ENCODE measurements around the gene CGB8.
"Not testable (repeated sequence)": the region's sequence is repeated elsewhere in the genome, so short reads cannot be mapped to it uniquely, and the experiment has no call there.

CGB8 gene

GRCh38 chr19:49049011-49049410 is at the start of gene CGB8:
TSS of gene CGB8 (minus strand) at chr19:49049111. CDS start at chr19:49048739, 372 bp downstream.
- DNase-seq, result not testable (repeated sequence)

GRCh38 chr19:49097453-49098288 is 48.8 kb upstream of the CGB8 start:
- DNase-seq, result peak; percentile 84

GRCh38 chr19:49094505-49095482 is 45.9 kb upstream of the CGB8 start:
- DNase-seq, result no peak

- no peak for DNase-seq
These were observed 43.8 kb upstream of the CGB8 start for GRCh38 chr19:49092686-49093085.

- peak; percentile 38 for DNase-seq
These were observed 42.6 kb upstream of the CGB8 start for GRCh38 chr19:49091391-49092038.

GRCh38 chr19:49086296-49086695 is 37.4 kb upstream of the CGB8 start:
- no peak for DNase-seq

- DNase-seq, result no peak
These were observed 36.9 kb upstream of the CGB8 start for GRCh38 chr19:49085868-49086232.

GRCh38 chr19:49085020-49085867 is 36.3 kb upstream of the CGB8 start, which contains the start of gene SNRNP70:
TSS of gene SNRNP70 (plus strand) at chr19:49085451. CDS start at chr19:49086415, 964 bp downstream.
- DNase-seq, result peak; percentile 100

- DNase-seq, result no peak
These were observed 35.5 kb upstream of the CGB8 start for GRCh38 chr19:49084206-49085019.

- DNase-seq, result no peak
These were observed 32.4 kb upstream of the CGB8 start for GRCh38 chr19:49081273-49081672.

- DNase-seq, result no peak
These were observed 31.5 kb upstream of the CGB8 start for GRCh38 chr19:49080392-49080791.

- DNase-seq, result peak; percentile 30
These were observed 26.0 kb upstream of the CGB8 start for GRCh38 chr19:49074869-49075268.

GRCh38 chr19:49073514-49074378 is 24.8 kb upstream of the CGB8 start:
- no peak for DNase-seq

GRCh38 chr19:49071860-49072547 is 23.1 kb upstream of the CGB8 start:
- DNase-seq, result no peak

- DNase-seq, result no peak
These were observed 21.5 kb upstream of the CGB8 start for GRCh38 chr19:49070416-49070815.

- DNase-seq, result no peak
These were observed 20.1 kb upstream of the CGB8 start for GRCh38 chr19:49069026-49069425.

GRCh38 chr19:49067554-49067953 is 18.6 kb upstream of the CGB8 start:
- no peak for DNase-seq

- no peak for DNase-seq
These were observed 17.1 kb upstream of the CGB8 start for GRCh38 chr19:49065905-49066512.
